GM21529 (cell line): ENCODE data around the gene SELENOW.
"Not testable (repeated sequence)": the region's sequence is repeated elsewhere in the genome, so short reads cannot be mapped to it uniquely, and the experiment has no call there.

Experiments used
- ATAC-seq: cut with Tn5 transposase; IDR thresholded peaks from one replicate; pipeline ENCODE4 v1.9.1; 2021; ENCODE audit not compliant: unreplicated experiment

SELENOW gene

GRCh38 chr19:47756627-47756929 lies 21.9 kb upstream of the SELENOW start:
- no peak for ATAC-seq

- no peak for ATAC-seq
Observed at GRCh38 chr19:47756953-47757608, 21.4 kb upstream of the SELENOW start.

- no peak for ATAC-seq
Observed at GRCh38 chr19:47757617-47758442, 20.7 kb upstream of the SELENOW start.

GRCh38 chr19:47758443-47758804 lies 20.1 kb upstream of the SELENOW start:
- no peak for ATAC-seq

- no peak for ATAC-seq
Observed at GRCh38 chr19:47760632-47760999, 17.9 kb upstream of the SELENOW start.

- ATAC-seq: no peak
Observed at GRCh38 chr19:47761566-47761965, 16.9 kb upstream of the SELENOW start.

GRCh38 chr19:47762151-47762550 lies 16.4 kb upstream of the SELENOW start:
- no peak for ATAC-seq

- ATAC-seq: no peak
Observed at GRCh38 chr19:47762615-47763308, 15.7 kb upstream of the SELENOW start.

- not testable (repeated sequence) for ATAC-seq
Observed at GRCh38 chr19:47764705-47765104, 13.8 kb upstream of the SELENOW start.

- no peak for ATAC-seq
Observed at GRCh38 chr19:47765523-47766358, 12.8 kb upstream of the SELENOW start.

GRCh38 chr19:47766359-47766620 lies 12.2 kb upstream of the SELENOW start:
- no peak for ATAC-seq

GRCh38 chr19:47766670-47767069 lies 11.8 kb upstream of the SELENOW start:
- ATAC-seq: no peak

- no peak for ATAC-seq
Observed at GRCh38 chr19:47767349-47767748, 11.2 kb upstream of the SELENOW start.

GRCh38 chr19:47768604-47769003 lies 9.9 kb upstream of the SELENOW start:
- no peak for ATAC-seq

GRCh38 chr19:47769534-47769933 lies 9.0 kb upstream of the SELENOW start:
- no peak for ATAC-seq

- ATAC-seq: not testable (repeated sequence)
Observed at GRCh38 chr19:47771291-47771690, 7.2 kb upstream of the SELENOW start.

GRCh38 chr19:47776568-47776967 lies 1.9 kb upstream of the SELENOW start:
- ATAC-seq: no peak

- ATAC-seq: not testable (repeated sequence)
Observed at GRCh38 chr19:47777245-47778048, 1.1 kb upstream of the SELENOW start.

GRCh38 chr19:47778954-47779351 lies 450 bp downstream of the SELENOW start:
- no peak for ATAC-seq

- ATAC-seq: no peak
Observed at GRCh38 chr19:47779524-47780214, 1.2 kb downstream of the SELENOW start.
